Measurements from ENCODE around the gene CPOX.

The CPOX gene

GRCh38 chr3:98536456-98537017 lies 56.9 kb downstream of the CPOX start:
- no peak for DNase-seq (ENCODE audit: low spot score)

GRCh38 chr3:98534734-98535133 lies 58.7 kb downstream of the CPOX start:
- DNase-seq (ENCODE audit: low spot score) = no peak

GRCh38 chr3:98534168-98534567 lies 59.2 kb downstream of the CPOX start:
- no peak for DNase-seq (ENCODE audit: low spot score)

DNA sequence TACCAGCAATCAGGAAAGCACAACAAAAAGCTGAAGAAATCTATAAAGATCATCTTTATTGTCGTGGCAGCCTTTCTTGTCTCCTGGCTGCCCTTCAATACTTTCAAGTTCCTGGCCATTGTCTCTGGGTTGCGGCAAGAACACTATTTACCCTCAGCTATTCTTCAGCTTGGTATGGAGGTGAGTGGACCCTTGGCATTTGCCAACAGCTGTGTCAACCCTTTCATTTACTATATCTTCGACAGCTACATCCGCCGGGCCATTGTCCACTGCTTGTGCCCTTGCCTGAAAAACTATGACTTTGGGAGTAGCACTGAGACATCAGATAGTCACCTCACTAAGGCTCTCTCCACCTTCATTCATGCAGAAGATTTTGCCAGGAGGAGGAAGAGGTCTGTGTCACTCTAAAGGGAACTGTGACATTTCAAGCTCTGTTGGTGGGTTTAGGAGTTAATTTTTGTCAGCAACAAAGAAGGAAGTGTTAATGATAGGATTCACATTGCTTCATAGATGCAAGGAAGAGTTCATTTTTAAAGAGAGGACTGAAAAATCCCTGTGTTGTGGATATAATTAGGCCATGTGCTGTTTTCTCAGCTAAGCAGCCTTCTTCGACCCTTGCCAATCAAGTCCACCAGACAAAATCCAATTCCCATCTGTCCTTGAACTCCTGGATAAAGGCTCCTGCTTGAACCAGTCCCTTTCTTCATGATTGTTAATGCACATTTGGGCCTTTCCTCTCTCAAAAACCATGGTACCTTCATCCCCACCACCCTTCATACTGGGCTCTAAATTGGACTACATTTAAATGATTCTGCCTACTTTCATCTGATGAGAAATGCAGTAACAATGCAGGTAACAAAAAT lies 60.5 kb downstream of the CPOX start:
- no peak for DNase-seq (ENCODE audit: low spot score)

DNA sequence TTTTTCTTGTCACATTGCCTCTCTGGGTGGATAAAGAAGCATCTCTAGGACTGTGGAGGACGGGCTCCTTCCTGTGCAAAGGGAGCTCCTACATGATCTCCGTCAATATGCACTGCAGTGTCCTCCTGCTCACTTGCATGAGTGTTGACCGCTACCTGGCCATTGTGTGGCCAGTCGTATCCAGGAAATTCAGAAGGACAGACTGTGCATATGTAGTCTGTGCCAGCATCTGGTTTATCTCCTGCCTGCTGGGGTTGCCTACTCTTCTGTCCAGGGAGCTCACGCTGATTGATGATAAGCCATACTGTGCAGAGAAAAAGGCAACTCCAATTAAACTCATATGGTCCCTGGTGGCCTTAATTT lies 61.2 kb downstream of the CPOX start:
- no peak for DNase-seq (ENCODE audit: low spot score)

DNA sequence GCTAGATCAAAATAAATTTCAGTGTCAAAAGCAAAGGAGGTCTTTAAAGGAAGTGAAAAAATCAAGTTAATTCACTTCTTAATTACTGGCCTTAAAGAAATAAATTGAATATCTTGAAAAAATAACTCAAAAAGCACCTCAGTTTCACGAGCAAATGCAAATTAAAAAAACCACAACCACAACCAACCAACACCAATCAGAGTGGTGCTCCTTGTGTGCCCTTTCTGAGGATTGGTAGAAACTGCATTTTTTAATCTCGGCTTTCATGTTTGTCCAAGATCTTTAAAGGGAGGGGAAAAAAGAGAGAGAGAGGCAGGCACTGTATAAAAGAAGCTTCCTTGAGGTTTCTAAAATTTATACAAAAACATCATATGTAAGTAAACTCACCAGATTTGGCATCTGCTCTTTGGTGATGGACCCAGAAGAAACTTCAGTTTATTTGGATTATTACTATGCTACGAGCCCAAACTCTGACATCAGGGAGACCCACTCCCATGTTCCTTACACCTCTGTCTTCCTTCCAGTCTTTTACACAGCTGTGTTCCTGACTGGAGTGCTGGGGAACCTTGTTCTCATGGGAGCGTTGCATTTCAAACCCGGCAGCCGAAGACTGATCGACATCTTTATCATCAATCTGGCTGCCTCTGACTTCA lies 61.7 kb downstream of the CPOX start, which contains the start of gene GPR15:
Gene GPR15, plus strand, starts transcription at position 357 of the 653 bp plus-strand sequence. Its CDS starts 56 bp downstream, at position 413.
- no peak for DNase-seq (ENCODE audit: low spot score)

- DNase-seq (ENCODE audit: low spot score) = no peak
Observed at GRCh38 chr3:98530676-98531075, 62.7 kb downstream of the CPOX start.

DNA sequence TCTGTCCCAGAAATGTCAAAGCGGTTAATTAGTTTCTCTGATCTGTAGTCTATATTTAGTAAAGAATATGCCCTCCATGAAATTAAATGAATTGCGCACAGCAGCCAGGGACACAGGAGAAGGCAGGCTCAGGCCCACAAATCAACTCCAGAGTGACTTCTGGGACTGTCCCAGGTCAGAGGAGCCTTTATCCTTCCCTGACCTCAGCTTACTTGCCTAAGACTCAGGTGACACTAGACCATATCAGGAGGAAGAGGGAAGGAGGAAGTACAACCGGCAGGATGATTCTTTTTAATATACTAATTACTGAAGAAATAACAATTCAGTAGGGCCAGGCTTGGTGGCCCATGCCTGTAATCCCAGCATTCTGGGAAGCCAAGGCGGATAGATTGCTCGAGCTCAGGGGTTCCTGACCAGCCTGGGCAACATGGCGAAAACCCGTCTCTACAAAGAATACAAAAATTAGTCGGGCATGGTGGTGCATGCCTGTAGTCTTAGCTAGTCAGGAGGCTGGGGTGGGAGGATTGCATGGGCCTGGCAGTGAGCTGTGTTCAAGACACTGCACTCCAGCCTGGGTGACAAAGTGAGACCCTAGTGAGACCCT lies 63.5 kb downstream of the CPOX start:
- no peak for DNase-seq (ENCODE audit: low spot score)
